Activated T-cell treated with anti-CD3 and anti-CD28 coated beads for 24 hours (primary cell): ENCODE results near the gene ARHGEF28.

Experiments used
- DNase-seq: peaks from one replicate; pipeline ENCODE4 v3.0.0-alpha.2; 2020; ENCODE audit warnings: low read depth

ARHGEF28 gene

DNA sequence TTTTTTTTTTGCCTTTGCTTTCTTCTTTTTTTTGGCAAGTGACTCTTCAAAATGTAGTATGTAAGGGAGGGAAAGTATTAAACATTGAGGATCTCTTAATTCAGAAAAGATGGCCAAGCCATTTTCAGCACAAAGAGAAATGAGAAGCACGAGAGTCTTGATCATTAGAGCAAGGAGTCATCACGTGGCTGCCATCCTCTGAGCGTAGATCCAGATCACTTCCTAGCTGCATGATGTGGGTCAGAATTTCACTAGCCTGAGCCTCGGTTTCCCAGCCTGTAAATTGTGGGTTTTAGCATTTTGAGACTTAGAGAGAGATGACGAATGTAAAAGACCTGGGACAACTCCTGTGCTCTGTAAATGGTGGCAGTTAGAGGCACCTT lies 312.9 kb downstream of the ARHGEF28 start:
- no peak for DNase-seq

- no peak for DNase-seq
Observed at GRCh38 chr5:73939557-73939956, 313.6 kb downstream of the ARHGEF28 start.

- DNase-seq = no peak
Observed at GRCh38 chr5:73940026-73940425, 314.0 kb downstream of the ARHGEF28 start.

DNA sequence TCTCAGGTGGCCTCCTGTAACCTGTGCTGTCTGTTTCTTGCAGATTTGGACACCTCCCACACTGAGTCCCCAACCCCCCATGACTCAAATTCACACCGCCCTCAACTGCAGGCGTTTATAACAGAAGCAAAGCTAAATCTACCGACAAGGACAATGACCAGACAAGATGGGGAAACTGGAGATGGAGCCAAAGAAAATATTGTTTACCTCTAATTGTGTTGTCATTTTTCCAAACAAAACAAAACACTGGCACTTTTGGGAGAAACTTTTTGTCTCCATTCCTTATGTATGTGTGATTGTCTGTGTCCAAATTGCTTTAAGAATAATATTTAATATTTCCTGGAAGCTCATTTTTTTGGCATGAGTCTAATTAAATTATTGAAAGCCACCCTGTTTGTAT lies 314.8 kb downstream of the ARHGEF28 start:
- DNase-seq = no peak

- no peak for DNase-seq
Observed at GRCh38 chr5:73942783-73943182, 316.8 kb downstream of the ARHGEF28 start.

DNA sequence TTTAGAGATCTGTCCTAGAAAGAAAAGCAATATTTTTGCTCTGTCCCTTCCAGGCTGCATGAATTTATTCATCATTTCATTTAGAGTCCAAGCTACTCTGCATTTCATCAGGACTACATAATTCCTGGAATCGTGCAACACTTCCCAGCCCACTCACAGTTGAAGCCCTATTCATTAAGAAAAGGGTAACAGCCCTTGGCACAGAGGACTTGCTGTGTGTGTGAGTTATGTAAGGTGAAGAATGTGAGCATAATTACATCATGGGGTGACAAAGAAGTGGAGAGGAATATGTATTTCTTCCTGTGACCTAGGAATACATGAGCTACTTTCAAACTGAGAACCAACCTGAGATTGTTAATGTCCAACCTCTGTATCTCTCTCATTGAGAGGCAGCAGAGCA lies 317.4 kb downstream of the ARHGEF28 start:
- no peak for DNase-seq

GRCh38 chr5:73944581-73944980 lies 318.6 kb downstream of the ARHGEF28 start:
- DNase-seq = no peak

DNA sequence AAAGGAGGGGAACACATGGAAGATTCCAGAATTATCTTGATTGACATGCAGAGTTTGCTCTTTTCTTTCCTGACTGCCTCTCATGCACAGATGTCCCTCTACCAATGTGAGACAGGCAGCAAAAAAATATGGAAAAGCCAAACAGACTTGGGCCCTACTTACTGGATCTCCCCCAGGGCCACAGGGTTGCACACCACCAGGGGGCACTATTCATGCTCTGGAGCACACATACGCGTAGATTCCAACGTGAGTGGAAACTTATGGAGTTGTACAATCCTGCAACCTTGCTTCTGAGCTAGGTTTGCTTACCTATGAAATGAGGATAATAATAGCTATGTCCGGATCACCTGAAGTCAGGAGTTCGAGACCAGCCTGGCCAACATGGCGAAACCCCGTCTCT lies 319.5 kb downstream of the ARHGEF28 start:
- no peak for DNase-seq

- DNase-seq = no peak
Observed at GRCh38 chr5:73946278-73946677, 320.3 kb downstream of the ARHGEF28 start.

DNA sequence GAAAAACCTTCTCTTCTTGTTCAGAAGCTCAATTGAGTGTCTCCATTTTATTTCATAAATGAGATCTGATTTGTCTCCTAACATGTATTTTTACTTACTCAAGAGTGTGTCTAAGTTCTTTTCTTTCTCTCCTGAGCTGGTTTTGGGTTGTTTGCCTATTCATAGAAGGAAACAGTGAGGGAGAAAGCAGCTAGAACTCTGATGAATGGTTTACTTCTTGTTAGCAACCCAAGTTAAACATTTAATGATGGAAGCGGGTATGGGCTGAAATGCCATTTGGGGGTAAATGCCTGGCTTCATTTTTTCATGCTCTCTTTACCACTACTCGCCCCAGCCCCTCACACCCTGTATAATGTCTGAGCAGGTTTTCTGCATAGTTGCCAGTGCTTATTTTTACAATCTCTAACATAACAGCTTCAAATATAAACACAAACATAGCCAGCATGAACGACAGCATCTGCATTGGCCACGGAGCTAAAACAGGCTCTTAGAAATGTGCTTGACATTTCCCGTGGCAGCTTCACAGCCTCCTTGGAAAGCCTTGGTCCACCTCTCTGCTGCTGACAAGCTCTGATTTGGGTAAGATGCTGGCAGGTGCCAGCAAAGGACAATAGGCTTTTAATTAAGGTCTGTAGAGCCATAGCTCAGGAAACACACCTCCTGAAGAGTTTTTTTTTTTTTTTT lies 321.1 kb downstream of the ARHGEF28 start:
- DNase-seq = no peak

DNA sequence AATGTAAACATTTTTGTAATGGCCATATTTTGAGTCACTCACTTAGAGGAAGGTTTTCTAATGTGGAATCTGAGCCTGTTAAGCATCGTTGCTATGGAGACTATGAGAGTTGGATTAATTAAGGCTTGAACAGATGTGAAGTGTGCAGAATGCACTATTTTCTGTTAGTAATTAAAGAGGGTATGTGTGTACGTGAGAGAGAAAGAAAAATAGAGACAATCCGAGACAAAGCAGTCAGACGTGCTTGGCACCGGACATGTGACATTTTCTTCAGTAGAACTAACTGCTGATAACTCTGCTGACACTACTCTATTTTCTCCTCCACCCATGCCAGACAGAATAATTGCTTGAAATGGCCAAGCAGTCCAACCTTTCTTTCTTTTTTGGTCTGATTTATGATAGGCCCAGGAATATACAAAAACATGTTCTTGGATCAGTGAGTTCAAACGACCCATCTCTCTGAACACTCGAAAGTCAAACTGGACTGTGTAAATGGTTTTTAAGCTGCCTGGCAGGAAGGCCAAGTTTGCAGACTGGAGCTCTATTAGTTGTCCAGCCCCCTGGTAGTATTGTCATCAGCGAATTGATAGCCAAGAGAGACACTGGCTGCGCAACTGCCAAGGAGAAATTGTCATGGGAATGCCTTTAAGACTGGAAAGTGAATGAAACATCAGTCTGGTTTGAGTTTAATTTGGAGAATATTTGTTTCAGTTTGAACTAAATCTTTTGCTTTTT lies 322.1 kb downstream of the ARHGEF28 start:
- DNase-seq = no peak

GRCh38 chr5:73948720-73949119 lies 322.7 kb downstream of the ARHGEF28 start:
- DNase-seq = no peak

DNA sequence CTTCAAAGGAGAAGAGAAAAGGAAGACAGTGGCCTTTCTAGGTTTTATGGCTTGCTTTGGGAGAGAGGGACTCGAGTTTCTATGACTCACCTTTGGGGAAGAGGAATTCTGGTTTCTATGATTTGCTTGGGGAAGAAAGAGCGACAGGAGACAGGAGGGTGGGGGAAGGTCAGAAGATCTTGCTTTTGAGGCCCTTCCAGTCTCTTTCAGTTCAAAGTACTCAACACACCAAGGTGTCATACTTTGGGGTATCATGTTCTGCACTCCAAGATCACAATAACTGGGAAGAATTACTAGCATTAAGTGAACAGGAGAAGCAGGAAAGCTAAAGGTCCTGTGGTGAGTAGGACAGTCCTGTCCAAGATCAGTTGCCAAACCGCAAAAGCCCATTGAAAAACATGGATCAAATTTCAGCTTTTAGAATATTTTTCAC lies 324.5 kb downstream of the ARHGEF28 start:
- DNase-seq = no peak

DNA sequence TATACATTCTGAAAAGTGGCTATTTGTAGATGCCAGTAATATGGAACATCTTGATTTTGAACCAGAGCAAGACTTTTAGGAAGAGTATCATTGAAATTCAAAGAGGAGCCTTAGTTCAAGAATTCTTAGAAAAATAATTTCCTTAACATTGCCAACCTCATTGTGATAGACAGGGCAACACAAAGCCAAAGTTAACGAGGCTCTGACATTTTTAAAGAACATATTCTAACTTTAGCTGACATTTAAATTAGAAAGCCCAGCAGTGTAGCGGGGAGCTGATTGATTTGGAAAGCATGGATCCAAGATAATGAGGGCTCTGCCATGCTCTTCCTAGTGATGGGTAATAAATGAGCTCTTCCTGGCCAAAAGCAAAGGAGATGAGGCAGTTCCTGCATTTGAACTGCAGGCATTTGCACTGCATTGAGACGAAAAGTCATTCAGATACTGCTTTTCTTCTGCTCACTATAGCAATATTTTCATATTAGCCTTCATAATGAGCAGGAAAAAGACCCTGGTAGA lies 325.0 kb downstream of the ARHGEF28 start:
- no peak for DNase-seq

GRCh38 chr5:73952872-73953271 lies 326.9 kb downstream of the ARHGEF28 start:
- no peak for DNase-seq

- DNase-seq = no peak
Observed at GRCh38 chr5:73954381-73954780, 328.4 kb downstream of the ARHGEF28 start.

DNA sequence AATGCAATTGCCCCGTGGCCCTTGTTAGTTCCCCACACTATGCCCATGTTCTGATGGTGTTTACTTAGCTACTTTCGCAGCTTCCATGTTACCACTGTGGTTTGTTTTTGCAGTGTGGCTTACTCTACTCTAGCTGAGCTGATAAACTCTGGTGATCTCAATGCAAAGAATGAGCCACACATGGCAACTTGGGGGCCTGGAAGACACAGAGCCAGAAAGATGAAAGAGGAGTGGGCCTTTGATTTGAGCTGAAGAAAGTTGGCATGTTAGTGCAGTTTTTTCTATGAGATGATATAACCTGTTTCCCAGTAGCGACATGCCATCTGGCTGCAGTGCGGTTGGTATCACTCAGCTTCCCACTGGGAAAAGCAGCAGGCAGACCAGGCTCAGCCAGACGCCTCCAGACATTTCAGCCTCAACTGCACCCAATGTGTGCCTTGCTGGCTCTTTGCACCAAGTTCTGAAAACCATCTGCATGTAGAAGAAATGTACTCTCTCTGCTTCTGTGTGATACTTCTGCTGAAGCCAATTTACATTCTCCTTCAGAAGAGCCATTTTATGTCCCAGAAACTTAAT lies 329.4 kb downstream of the ARHGEF28 start:
- no peak for DNase-seq

DNA sequence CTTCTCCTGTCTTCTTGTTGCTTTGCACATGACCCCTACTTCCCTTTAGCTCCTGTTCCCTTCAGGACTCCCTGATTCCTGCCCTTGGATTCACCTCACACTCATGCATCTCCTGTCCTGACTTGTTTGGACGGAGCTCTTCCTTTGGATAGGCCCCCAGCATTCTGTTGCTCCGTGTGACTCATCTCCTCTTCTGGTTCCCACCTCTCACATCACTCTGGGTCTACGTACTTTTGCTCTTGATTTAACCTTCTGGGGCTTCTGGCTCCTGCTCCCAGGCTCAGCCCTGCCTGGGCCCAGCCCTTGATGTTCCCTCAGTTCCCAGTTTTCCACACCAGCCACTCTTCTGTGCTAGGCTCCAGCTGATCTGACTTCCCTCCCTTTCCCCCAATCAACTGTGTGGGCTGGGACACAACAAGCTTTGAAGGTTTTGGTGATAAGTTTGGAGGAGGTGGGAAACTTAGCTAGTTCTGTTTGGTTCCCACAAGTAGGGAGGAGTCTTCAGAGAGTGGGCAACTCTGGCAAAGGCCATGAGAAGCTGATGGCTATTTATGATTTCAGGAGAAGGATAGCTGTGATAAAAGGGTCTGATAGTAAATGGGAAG lies 331.5 kb downstream of the ARHGEF28 start:
- no peak for DNase-seq

DNA sequence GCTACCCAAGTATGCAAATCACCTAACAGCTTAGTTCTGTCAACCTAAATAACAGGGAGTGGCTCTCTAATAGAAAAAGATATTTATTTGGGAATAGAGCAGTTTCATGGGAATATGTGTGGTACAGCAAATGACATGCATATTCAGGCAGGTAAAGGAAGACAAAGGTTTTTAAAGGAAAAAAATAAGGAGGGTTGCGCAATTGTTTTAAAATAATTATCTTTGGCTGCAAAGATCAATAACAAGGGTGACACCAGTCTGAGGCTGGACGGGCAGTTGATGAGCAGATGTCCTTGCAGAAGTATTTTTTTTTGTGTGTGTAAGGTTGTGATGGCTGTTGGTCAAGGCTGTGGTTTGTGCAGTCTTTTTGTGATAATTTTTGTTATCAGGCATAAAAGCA lies 332.0 kb downstream of the ARHGEF28 start:
- DNase-seq = no peak

GRCh38 chr5:73960023-73960422 lies 334.0 kb downstream of the ARHGEF28 start:
- DNase-seq = no peak

GRCh38 chr5:73960426-73960825 lies 334.4 kb downstream of the ARHGEF28 start:
- DNase-seq = no peak

DNA sequence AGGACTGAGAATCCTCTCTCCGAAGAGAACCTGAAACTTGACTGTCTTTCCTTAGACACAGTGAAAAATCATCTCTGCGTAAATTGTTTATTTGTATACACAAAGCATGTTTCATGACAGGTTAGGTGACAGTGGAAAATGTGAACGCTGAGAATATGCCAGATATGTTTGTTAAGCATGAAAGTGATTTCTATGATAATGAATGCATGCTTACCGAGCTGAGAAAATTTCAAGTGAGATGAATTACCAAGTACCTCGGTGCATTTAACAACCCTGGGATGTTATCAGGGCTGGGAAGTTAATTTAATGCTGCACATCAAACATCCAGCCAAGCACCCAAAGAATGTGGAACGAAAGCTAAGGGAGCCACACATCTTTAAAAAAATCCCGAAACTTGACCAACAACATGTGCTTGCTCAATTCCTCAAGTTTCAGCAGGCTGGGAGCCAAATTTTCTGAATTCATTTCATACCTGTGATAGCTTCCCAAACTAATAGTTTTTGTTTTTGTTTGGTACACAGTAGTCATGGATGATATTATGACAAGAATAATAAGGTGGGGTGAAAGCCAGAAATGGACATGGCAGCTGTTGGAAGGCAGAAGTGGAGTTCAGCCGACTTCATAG lies 336.9 kb downstream of the ARHGEF28 start:
- DNase-seq = no peak
